HG03565 (cell line): ENCODE measurements around the gene GFRA1.

Experiments
- ATAC-seq: cut with Tn5 transposase; IDR thresholded peaks from one replicate; pipeline ENCODE4 v1.9.1; 2021; ENCODE audit warnings: mild to moderate bottlenecking, moderate library complexity; ENCODE audit not compliant: unreplicated experiment

The GFRA1 gene

GRCh38 chr10:116245156-116245555 is 27.9 kb downstream of the GFRA1 start:
- no peak for ATAC-seq

- no peak for ATAC-seq
Measured at GRCh38 chr10:116241642-116242410, 31.2 kb downstream of the GFRA1 start.

GRCh38 chr10:116241085-116241484 is 31.9 kb downstream of the GFRA1 start:
- no peak for ATAC-seq

- no peak for ATAC-seq
Measured at GRCh38 chr10:116240157-116240950, 32.7 kb downstream of the GFRA1 start.

GRCh38 chr10:116239229-116239628 is 33.8 kb downstream of the GFRA1 start:
- no peak for ATAC-seq

GRCh38 chr10:116237970-116238369 is 35.0 kb downstream of the GFRA1 start:
- ATAC-seq = no peak

GRCh38 chr10:116237260-116237659 is 35.7 kb downstream of the GFRA1 start:
- ATAC-seq = no peak

- no peak for ATAC-seq
Measured at GRCh38 chr10:116233230-116233629, 39.8 kb downstream of the GFRA1 start.

GRCh38 chr10:116232613-116233012 is 40.4 kb downstream of the GFRA1 start:
- no peak for ATAC-seq

GRCh38 chr10:116226766-116227165 is 46.2 kb downstream of the GFRA1 start:
- no peak for ATAC-seq

- ATAC-seq = no peak
Measured at GRCh38 chr10:116226053-116226452, 47.0 kb downstream of the GFRA1 start.

GRCh38 chr10:116223289-116223688 is 49.7 kb downstream of the GFRA1 start:
- no peak for ATAC-seq

- no peak for ATAC-seq
Measured at GRCh38 chr10:116221053-116221452, 52.0 kb downstream of the GFRA1 start.

GRCh38 chr10:116216676-116217075 is 56.3 kb downstream of the GFRA1 start:
- ATAC-seq = no peak

GRCh38 chr10:116215651-116216050 is 57.4 kb downstream of the GFRA1 start:
- ATAC-seq = no peak

- ATAC-seq = no peak
Measured at GRCh38 chr10:116211682-116212081, 61.3 kb downstream of the GFRA1 start.

GRCh38 chr10:116210588-116211346 is 62.2 kb downstream of the GFRA1 start:
- ATAC-seq = no peak

GRCh38 chr10:116209781-116210180 is 63.2 kb downstream of the GFRA1 start:
- ATAC-seq = no peak

- ATAC-seq = no peak
Measured at GRCh38 chr10:116208956-116209567, 63.9 kb downstream of the GFRA1 start.

GRCh38 chr10:116207690-116208089 is 65.3 kb downstream of the GFRA1 start:
- ATAC-seq = no peak

GRCh38 chr10:116203661-116204060 is 69.3 kb downstream of the GFRA1 start:
- ATAC-seq = no peak
